ENCODE results near the gene LPO. TPM values are rescaled to one million over a fixed set of nuclear protein-coding genes. Genes with fewer than 3 reads are reported as not detected.
A peak's percentile ranks its signal among the peaks of the same experiment; 100 is the strongest.

LPO gene
- total RNA-seq, 1 donor from 2014 or later: not detected

DNA sequence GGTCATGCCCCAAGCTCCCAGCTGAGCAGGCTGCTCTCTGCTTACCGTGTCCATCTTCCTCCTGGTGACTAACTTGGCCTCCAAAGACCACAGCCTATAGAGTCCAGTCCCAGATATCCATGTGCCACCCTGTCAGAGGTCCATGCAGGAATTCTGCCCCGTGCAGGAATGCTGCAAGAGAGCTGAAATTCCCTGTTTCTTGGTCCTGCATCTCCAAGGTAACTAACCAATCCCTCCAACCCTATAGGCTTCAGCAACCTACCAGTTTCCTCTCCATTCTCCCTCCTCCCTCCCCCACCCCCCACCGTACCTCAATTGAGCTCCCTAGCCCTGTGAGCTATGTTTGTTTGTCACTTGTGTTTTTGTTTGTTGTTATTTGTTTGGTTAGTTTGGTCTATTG is 9.7 kb upstream of the LPO start:
- FAIRE-seq: no peak
- no peak for DNase-seq (ENCODE audit: low spot score in 2 of 2)

DNA sequence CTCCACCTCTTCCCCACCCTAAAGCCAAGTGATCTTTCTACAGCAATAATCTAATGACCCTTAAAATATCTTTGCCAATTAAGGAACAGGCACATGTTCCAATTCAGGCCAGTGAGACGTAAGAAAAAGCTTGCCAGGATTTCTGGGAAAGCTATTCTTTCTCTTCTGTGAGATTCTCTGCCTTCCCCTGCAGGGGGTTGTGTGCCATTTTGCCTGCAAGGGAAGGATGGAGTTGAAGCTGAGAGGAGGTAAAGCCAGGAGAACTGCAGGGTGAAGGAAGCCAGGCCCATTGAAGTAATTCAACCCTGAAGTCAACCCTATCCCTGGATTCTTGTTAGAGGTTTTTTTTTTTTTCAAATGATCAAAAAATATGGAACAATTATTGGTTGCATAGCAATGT is 9.0 kb upstream of the LPO start:
- DNase-seq (ENCODE audit: low spot score in 2 of 2) (no peak), FAIRE-seq (no peak)

DNA sequence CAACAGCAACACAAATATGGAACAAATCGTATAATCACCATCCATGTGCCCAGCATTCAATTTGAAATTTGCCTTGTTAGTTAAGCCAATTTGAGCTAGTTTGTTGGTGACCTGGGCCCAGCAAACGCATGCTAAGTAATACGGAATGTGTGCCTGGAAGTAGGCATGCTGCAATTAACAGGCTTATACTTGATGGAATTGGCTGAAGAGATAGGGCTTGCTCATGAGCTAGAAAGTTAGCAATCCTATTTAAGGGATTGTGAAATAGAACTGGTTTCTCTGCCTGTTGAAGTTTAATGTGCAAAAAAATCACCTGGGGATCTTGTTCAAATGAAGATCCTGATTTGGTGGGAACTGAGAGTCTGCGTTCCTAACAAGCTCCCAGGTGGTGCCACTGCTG is 8.5 kb upstream of the LPO start:
- DNase-seq (ENCODE audit: low spot score in 2 of 2) (no peak), FAIRE-seq (no peak)

DNA sequence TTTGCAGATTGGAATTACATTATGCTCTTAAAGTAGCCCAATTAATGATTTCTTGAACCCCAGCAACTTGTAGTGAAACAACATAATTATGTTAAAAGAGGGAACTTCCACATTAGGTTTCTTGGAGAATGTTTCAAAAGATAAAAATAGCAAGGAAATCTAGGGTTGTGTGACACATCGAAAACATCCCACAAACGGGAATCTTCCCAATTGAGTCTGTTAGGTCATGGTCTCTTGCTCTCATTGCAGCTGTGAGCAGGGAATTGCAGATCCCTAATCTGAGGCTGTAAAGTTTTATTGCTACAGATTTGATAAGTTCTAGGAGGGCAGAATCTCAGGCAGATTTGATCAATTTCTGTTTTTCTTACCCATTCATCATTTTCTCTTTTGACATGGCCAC is 6.7 kb upstream of the LPO start:
- no peak for FAIRE-seq
- no peak for DNase-seq (ENCODE audit: low spot score in 2 of 2)

DNA sequence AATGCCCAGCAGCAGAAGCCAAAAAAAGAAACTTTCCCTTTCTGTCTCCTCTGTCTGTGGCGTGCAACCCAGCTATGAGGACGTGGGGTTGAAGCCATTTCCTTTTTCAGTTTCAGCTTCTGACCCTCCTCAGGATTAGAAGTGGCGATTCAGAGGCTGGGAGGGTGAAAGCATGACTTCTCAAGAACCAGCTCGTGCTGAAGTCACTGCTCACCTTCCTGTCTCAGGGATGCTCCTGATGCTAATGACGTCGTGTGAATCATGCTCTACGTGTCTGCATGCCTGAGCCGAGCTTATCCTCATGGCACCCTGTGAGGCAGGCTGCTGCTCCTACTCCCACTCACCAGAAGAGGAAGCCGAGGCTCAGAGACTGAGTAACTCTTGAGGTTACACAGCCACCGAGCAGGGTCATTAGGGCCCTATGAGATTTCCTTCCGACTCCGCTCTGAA is 5.7 kb upstream of the LPO start:
- FAIRE-seq (no peak), DNase-seq (ENCODE audit: low spot score in 2 of 2) (no peak)

DNA sequence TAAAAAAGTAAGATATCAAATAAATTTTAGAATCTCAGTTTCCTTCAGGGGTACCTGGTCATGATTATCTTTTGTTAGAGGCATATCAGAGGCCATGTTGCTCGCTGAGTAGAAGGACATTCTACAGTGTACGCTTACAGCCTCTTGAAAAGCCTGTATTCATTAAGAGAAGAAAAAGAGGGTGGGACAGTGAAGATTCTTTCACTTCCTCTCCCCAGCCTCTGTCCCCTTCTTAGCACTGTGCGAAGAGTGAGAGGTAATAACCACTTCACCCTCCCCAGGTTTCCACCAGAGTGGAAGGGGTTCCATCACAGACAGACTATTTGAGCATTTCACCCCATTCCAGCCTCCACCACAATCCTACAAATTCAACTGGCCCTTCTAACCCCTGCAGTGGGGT is 4.8 kb upstream of the LPO start:
- DNase-seq (ENCODE audit: low spot score in 2 of 2): no peak
- no peak for FAIRE-seq

DNA sequence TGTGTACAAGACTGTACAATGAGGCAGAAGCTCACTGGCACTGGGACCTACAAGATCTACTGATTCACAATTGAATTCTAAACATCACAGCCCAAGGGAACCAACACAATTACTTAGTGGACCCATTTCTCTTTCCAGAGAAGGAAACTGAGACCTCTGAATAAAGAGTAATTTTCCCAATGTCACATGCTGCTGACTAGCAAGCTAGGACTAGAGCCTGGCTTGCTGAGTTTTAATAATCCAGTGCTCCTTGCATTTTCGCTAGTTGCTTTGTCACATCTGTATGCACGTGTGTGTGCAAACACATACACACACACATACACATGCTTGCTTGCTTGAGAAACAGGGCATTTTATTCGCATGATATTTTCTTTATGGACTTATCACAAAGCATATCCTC is 3.9 kb upstream of the LPO start:
- DNase-seq (ENCODE audit: low spot score in 2 of 2): no peak

DNA sequence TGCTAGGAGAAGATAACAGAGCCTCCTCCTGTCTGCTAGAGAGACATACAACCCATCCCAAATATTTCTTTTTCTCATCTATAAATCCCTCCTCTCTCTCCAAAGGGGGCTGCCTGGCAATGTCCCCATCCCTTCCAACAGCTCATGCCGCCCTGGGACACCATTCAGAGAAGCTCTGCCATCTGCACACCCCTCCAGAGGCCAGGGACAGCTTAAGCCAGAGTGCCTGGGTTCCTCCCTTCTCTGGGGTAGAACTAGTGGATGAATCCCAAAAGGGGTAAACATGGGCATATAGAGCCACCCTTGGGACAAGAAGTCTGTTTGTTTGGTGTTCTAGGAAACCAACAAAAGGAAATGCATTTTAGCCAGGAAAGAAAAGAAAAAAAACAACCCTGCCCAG is 2.6 kb upstream of the LPO start:
- DNase-seq (ENCODE audit: low spot score in 2 of 2) (no peak), FAIRE-seq (no peak)

More for the DNA sequence above, 3.9 kb upstream of the LPO start:
- no peak for FAIRE-seq

DNA sequence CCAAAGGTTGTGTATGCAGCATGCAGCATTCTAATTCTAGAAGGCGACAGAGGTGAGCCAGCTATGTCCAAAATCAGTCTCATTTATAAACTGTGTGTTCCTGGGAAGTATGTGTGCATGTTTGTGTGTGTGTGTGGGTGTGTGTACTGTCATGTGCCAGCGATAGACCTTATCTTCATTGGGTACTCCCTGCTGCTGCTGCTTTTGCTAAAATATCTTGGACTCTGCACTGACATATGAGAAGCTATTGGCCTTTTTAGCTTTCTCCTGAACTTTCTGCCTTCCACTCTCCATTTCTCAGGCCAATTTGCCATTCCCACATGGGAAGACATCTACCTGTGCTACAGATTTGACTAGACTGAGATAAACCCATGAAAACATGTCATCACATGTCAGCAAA is 2.0 kb upstream of the LPO start:
- no peak for FAIRE-seq
- DNase-seq (ENCODE audit: low spot score in 2 of 2): no peak

DNA sequence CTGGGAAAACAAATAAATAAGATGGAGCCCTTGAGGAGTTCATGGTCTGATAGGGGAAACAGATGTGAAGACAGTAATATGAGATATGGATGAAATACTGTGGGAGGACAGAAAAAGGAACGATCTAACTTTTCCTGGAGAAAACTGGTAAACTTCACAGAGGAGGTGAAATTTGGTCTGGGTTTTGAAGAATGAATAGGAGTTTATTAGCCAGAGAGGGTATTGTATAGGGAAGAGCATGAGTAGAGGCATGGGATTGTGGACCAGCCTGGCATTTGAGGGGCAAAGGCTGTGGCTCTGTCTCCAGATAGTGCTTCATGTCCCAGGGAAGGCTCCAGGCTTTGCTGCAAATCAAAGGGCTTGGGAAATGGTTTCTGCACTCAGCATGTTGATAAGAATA is 1.6 kb downstream of the LPO start:
- FAIRE-seq: no peak
- DNase-seq (ENCODE audit: low spot score in 2 of 2): no peak

DNA sequence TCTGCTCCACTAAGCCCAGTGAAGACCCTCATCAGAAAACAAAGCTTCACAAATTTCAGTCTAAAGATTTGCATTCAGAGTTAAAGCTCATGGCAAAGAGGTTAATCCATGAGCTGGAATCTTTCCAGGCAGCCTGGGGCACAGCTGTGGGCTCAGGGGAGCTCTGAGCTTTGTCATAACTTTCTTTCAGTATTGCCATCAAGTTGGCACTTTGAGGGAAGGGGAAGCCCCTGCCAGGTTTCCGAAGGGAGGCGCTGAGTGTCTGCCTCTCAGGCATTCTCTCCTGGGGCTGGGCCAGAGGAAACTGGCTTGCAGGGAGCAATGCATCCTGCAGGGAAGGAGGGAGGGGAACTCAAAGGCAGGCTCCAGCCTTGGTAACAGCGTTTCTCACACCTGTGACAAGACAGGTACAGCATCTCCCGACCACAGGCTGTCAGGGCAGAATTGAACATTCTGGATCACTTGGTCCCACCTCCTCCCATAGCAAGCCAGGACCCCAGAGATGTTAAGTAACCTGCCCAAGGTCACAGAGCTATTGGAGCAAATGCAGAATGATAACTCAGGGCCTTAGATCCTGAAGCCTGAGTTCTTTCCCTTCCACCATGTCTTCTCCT is 3.9 kb downstream of the LPO start:
- no peak for DNase-seq (ENCODE audit: low spot score in 2 of 2)
- FAIRE-seq: no peak

DNA sequence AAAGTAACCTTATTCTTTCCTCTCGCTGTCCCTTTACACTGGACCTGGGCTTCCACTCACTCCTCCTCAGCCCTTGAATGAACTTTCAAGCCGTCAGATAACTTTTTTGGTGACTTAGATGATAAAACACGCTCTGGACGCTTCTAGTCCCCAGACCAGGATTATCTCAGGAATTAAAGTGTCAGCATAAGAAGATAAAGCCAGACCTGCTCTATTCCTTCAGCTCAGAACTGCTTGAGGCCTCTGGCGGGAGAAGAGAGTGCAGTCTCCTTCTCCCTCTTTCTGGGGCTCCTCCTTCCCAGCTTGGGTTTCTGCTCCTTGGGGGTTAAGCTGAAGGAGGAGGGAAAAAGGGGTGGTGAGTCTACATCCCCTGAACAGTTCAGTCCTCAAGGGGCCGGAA is 6.6 kb downstream of the LPO start:
- FAIRE-seq: no peak
- no peak for DNase-seq (ENCODE audit: low spot score in 2 of 2)

DNA sequence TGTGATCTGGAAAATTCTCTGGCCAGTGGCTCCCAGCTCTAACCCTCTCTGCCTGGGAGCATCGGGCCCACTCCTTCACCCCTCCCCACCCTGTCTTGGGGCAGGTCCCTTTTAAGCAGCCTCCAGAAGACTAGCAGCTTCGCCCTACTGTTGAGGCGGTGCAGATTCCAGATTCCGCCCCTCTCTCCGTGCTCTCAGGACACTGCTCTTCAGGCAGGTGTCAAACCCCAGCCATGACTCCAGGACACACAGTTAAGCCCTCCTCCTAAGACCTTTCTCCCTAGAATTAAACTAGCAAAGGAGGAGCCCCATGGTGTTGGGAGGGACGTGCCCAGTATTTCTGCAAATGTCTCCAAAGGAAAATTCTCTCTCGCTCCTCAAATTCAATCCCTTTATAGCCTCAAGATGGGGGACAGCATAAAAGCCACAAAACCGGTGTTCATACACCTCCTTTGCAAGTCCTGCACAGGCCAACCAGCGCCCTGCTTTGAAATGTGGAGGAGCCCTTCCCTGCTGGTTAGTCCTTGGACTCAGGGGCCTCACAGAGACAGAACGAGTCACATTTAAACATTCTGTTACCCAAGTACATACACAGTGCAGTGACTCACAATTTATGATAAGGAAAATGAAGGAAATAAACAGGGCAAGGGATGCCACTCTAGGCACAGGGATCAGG is 7.2 kb downstream of the LPO start:
- no peak for DNase-seq (ENCODE audit: low spot score in 2 of 2)
- FAIRE-seq: no peak

DNA sequence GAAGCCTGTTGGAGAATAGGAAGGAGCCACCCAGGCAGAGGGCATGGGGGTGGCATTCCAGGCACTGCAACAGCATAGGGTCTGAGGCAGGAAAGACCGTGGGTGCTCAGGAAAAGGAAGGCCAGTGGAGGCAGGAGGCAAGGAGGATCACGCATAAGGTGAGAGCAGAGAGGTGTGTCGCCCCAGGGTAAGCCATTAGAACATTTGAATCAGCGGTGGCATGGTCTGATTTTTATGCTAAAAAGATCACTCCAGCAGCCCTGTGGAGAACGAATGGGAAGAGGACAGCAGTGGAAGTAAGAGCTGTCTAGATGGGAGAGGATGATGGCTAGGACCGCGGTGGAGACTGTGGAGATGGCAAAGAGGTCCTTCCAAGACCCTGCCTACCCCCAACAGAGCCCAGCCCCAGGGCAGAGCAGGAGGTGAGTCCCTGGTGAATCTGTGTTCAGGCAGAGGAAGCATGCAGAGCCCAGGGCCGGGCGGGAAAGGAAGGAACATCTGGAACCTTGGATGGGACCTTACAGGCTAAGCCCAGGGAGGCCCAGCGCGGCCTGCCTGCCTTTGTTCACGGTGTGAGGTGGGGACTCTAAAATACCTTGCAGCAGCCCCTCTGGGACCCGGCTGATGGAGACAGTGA is 7.8 kb downstream of the LPO start:
- no peak for FAIRE-seq
- no peak for DNase-seq (ENCODE audit: low spot score in 2 of 2)

DNA sequence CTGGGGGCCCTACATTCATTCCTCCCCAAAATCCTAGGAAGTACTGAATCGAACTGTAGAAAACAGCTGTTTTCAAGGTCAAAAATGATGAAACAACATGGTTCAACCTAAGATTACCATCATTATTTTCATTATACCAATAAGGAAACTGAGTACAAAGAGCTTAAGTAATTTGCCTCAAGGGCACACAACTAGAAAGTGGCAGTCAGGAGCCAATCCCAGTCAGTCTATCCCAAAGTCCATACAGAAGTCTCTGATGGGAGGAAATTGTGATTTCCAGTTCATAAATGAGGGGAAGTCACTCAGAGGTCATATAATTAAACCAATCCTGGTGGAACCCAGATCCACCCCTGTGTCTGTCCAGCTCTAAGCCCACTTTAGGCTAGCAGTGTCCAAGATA is 8.4 kb downstream of the LPO start:
- DNase-seq (ENCODE audit: low spot score in 2 of 2): no peak
- FAIRE-seq: no peak

DNA sequence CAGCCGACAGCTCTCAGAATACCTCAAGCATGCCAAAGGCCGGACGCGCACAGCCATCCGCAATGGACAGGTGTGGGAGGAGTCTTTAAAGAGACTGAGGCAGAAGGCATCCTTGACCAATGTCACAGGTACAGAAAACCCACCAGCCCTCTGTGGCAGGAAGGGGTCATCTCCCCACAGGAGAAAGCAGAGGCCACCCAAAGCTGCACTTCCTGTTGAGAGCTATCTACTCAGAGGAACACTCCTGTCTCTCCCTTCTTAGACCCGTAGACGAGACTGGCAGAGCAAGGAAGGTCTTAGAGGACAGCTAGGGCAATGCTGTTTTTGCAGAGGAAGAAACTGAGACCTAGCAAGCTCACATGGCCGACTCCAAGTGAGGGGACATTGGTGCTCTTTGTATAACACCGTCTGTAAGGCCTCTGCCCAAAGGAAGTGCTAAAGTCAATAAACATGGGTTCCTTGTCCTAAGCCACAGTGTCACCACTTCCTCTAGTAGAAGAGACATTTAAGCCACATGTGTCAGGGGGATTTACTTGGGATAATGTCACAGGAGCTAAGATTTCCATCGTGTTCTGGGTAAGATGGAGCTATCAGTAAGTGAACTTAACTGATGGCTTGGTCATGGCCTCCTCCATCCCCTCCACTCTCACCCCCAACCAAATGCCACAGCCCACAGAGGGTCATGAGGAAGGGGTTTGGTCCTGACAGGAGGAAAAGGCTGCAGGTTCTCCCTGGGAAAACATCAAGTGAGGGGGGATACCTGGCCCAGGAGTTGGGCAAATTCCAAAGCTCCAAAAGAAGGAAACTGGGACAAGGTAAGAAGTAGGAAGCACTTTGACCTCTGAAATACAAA is 9.4 kb downstream of the LPO start:
- DNase-seq (ENCODE audit: low spot score in 2 of 2): no peak
- no peak for FAIRE-seq

DNA sequence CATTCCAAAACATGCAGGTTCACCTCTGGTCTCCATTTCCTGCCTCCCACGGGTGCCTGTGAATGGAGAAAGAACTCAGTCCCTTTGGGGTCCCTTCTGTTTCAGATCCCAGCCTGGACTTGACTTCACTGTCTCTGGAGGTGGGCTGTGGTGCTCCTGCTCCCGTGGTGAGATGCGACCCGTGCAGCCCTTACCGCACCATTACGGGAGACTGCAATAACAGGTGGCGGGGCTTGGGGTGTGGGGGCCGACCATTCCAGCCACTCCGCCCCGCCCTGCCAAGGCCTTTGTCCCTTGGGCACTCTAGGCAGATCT is 10.5 kb downstream of the LPO start:
- no peak for DNase-seq (ENCODE audit: low spot score in 2 of 2)

DNA sequence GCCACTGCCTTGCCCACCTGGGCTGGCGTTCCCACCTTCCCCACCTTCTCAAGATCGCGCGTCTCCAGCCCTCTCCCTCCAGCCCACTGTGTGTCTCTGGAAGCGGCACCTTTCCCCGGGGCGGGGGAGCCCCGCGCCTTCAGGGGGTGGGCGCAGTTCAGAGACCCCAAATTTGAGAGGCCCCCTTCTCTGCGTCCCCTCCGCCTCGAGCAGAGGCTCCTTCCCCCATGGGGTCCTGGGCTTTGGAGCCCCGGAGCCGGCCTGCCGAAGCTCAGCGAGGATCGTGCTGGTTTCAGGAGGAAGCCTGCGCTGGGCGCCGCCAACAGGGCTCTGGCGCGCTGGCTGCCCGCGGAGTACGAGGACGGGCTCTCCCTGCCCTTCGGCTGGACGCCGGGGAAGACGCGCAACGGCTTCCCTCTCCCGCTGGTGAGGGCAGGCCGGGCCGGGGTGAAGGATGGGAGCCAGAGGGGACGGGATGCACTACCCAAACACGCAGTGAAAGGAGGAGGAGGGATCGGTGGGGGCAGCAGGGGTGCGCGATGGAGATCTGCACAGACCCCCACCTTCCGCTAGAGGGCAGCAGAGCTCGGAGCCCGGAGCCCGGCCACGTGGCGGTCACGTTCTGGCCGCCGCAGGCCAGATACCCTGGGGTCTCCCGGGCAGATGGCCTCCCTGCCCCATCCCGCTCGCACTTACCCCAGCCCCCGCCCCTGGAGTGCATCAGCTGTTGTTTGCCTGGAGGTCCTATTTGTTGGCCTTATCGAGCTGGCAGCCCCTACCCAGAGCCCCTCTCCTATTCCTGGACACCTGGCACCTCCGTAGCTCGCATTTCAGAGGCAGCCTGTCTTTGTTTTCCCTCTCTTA is 11.1 kb downstream of the LPO start:
- FAIRE-seq: no peak
- DNase-seq (ENCODE audit: low spot score in 2 of 2): peak; percentile 76 to 95

More for the DNA sequence above, 10.5 kb downstream of the LPO start:
- FAIRE-seq: no peak

DNA sequence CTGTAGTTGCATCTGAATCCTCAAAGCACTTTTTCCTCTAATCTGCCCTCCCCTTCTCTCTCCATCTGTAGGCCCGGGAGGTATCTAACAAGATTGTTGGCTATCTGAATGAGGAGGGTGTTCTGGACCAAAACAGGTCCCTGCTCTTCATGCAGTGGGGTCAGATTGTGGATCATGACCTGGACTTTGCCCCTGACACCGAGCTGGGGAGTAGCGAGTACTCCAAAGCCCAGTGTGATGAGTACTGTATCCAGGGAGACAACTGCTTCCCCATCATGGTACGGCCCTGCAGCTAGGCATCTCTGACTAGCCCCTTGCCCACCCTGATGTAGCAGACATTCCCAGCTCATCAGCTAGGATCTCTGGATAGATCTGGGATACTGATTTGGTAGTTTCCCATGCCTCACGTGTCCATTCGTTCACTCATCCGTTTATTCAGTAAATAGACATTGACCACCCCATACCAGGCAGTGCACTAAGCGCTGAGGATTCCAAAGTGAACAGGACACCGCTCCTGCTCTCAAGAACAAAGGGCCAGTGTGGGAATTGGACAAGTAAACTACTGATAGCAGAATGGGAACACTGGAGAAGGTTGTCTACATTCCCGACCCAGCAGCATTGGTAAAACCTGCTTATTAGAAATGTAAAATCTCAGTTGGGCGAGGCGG is 12.1 kb downstream of the LPO start:
- FAIRE-seq: no peak
- DNase-seq (ENCODE audit: low spot score in 2 of 2): no peak

DNA sequence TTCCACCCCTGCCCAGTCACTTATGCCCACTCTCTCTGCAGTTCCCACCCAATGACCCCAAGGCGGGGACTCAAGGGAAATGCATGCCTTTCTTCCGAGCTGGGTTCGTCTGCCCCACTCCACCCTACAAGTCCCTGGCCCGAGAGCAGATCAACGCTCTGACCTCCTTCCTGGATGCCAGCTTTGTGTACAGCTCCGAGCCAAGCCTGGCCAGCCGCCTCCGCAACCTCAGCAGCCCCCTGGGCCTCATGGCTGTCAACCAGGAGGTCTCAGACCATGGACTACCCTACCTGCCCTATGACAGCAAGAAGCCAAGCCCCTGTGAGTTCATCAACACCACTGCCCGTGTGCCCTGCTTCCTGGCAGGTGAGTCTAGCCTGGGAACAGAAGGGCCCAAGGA is 13.8 kb downstream of the LPO start:
- DNase-seq (ENCODE audit: low spot score in 2 of 2) (no peak), FAIRE-seq (no peak)
